GM12865 (cell line): ENCODE data around the gene SMC3.
A peak's percentile ranks its signal among the peaks of the same experiment; 100 is the strongest.

Source experiments
- DNase-seq: peaks from one replicate; pipeline ENCODE4 v3.0.0; 2010; ENCODE audit warnings: low read depth
- H3K4me3 ChIP-seq: 2 replicates; pipeline ENCODE4 v1.5.1; 2011; ENCODE audit warnings: mild to moderate bottlenecking, low read depth, low read length, control low read depth
- TF ChIP-seq, protein P1 (sequence below): IDR thresholded peaks from 2 replicates; pipeline ENCODE4 v1.5.1; 2011; ENCODE audit warnings: low read length, control low read depth, low read depth, inconsistent platforms; ENCODE audit not compliant: insufficient read depth; ENCODE audit errors: missing control alignments

Gene SMC3

DNA sequence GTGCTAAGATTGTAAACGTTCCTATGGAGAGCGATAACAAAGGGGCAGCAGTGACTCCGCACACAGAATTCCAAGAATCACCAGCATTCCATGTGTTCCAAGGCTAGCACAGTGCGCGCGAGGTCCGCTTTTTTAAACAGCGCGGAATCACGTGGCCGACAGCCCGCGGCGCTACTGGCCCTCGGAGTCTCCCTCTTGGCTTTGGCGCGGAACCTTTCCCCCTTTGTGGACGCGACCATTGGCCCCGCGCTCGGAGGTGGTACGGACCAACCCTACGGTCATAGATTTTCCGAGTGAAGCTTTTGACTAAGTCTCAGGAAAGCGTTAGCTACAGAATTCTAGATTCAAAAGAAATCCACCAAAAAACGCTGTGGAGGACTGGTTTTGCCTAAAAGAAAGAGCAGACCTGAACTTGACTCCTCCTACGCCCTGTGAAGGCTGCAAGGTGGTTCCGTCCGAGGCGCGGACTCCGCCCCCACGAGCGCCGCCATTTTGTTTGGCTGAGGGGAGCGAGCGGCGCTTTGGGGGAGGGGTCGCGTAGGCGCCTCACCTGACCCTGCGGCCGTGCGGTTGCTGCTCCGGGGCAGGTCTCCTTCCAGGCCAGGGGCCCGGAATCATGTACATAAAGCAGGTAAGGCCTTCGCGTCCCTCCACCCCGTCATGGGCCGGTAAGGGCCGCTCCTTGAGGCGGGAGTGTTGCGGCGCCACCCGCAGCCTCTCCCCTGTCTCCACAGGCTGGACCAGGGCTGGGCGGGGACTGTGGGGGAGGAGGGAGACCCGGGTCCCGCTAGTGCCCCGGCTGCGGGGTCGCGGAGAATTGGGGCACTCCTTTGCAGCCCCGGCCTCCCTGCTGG, at the start of gene SMC3:
SMC3 (plus strand) TSS at position 495 of the 854 bp plus-strand sequence; CDS start at position 617, 122 bp downstream.
- TF ChIP-seq, protein P1, sequence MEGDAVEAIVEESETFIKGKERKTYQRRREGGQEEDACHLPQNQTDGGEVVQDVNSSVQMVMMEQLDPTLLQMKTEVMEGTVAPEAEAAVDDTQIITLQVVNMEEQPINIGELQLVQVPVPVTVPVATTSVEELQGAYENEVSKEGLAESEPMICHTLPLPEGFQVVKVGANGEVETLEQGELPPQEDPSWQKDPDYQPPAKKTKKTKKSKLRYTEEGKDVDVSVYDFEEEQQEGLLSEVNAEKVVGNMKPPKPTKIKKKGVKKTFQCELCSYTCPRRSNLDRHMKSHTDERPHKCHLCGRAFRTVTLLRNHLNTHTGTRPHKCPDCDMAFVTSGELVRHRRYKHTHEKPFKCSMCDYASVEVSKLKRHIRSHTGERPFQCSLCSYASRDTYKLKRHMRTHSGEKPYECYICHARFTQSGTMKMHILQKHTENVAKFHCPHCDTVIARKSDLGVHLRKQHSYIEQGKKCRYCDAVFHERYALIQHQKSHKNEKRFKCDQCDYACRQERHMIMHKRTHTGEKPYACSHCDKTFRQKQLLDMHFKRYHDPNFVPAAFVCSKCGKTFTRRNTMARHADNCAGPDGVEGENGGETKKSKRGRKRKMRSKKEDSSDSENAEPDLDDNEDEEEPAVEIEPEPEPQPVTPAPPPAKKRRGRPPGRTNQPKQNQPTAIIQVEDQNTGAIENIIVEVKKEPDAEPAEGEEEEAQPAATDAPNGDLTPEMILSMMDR = no peak
- peak within 1 kb of the TSS; percentile 75 for H3K4me3 ChIP-seq

GRCh38 chr10:110522365-110522988, 45.0 kb upstream of the SMC3 start:
- TF ChIP-seq, protein P1 = no peak
- no peak overlapping the region for H3K4me3 ChIP-seq
- no peak for DNase-seq

More for the DNA sequence above, at the start of gene SMC3:
- DNase-seq = peak; percentile 96

- TF ChIP-seq, protein P1 = no peak
- H3K4me3 ChIP-seq = no peak overlapping the region
- no peak for DNase-seq
Measured at GRCh38 chr10:110523736-110524135, 43.8 kb upstream of the SMC3 start.

GRCh38 chr10:110524179-110524858, 43.2 kb upstream of the SMC3 start:
- TF ChIP-seq, protein P1 = no peak
- DNase-seq = no peak
- H3K4me3 ChIP-seq = no peak overlapping the region

GRCh38 chr10:110524859-110525232, 42.6 kb upstream of the SMC3 start:
- TF ChIP-seq, protein P1 = no peak
- no peak for DNase-seq
- no peak overlapping the region for H3K4me3 ChIP-seq

- no peak for DNase-seq
- TF ChIP-seq, protein P1 = no peak
- H3K4me3 ChIP-seq = no peak overlapping the region
Measured at GRCh38 chr10:110525349-110526260, 41.9 kb upstream of the SMC3 start.
